Heart left ventricle (tissue), 16 donors: ENCODE data around the gene THOC1. TPM values are rescaled to one million over a fixed set of nuclear protein-coding genes. Genes with fewer than 3 reads are reported as not detected.

Source experiments
- ATAC-seq, 4 donors: fragments of 200-7000 bp; cut with Tn5 transposase; one replicate each; pipeline ENCODE4 v1.9.1; 2020 to 2022; ENCODE audit warnings: moderate library complexity in 4 of 4, mild to moderate bottlenecking in 3 of 4, moderate number of reproducible peaks in 1 of 4
- DNase-seq, 5 donors: peaks; one replicate each; pipeline ENCODE4 v3.0.0-alpha.2; 2020
- H3K27ac ChIP-seq, 12 donors: fragments of 200-600 bp; sonication (generic) in 4 of 12; one replicate each; pipeline versions ENCODE4 v1.5.0 to v1.8.0; 2016 to 2022; ENCODE audit warnings: mild to moderate bottlenecking in 2 of 12
- H3K27me3 ChIP-seq, 9 donors: fragments of 200-600 bp; sonication (generic) in 2 of 9; one replicate each; pipeline versions ENCODE4 v1.5.1 to v1.8.0; 2016 to 2022; ENCODE audit warnings: mild to moderate bottlenecking in 3 of 9
- H3K36me3 ChIP-seq, 9 donors: fragments of 200-600 bp; sonication (generic) in 2 of 9; one replicate each; pipeline versions ENCODE4 v1.5.0 to v1.8.0; 2018 to 2022; ENCODE audit warnings: mild to moderate bottlenecking in 2 of 9
- H3K4me1 ChIP-seq, 12 donors: fragments of 200-600 bp; sonication (generic) in 4 of 12; one replicate each; pipeline versions ENCODE4 v1.5.0 to v1.8.0; 2016 to 2022; ENCODE audit warnings: mild to moderate bottlenecking in 3 of 12
- H3K4me3 ChIP-seq, 12 donors: fragments of 200-600 bp; sonication (generic) in 4 of 12; one replicate each; pipeline versions ENCODE4 v1.5.0 to v1.8.0; 2017 to 2022; ENCODE audit warnings: mild to moderate bottlenecking in 9 of 12, moderate library complexity in 4 of 12
- H3K9me3 ChIP-seq, 12 donors: fragments of 200-600 bp; sonication (generic) in 4 of 12; one replicate each; pipeline versions ENCODE4 v1.5.0 to v1.8.0; 2016 to 2022; ENCODE audit warnings: mild to moderate bottlenecking in 1 of 12
- CTCF ChIP-seq, 12 donors: fragments of 200-600 bp; sonication (generic) in 4 of 12; IDR thresholded peaks; one replicate each; pipeline versions ENCODE4 v1.5.0 to v1.8.0; 2018 to 2022; ENCODE audit warnings: antibody characterized with exemption in 12 of 12, mild to moderate bottlenecking in 5 of 12
- POLR2A ChIP-seq, 2 donors: fragments of 450-650 bp; IDR thresholded peaks; one replicate each; pipeline ENCODE4 v1.6.1; 2017; ENCODE audit warnings: antibody characterized with exemption in 2 of 2, mild to moderate bottlenecking in 2 of 2, moderate library complexity in 2 of 2
- WGBS, 4 donors: extraction: QIAGEN DNeasy Blood & Tissue Kit in 2 of 4; methylation state at CpG; one replicate each; pipeline versions ENCODE4 v1.1.5 to v1.1.7; 2013 to 2018; 5-methylcytosine and 5-hydroxymethylcytosine counted together
- intact Hi-C, 10 donors: fragments of 100-400 bp; cut with DNase I; formaldehyde crosslinking; loops; one replicate each; pipeline versions ENCODE4 v1.11.1 to v1.14.2; 2022
- polyA plus RNA-seq, 2 donors: library from polyadenylated mRNA; stranded (reverse); fragments of 200-250 nt; gene quantifications; one replicate each; pipeline ENCODE4 v1.2.3, GENCODE V29; 2013
- total RNA-seq, 9 donors: library from RNA; depleted of rRNA in 2 of 9; stranded (reverse); fragments of >200 nt in 2 of 9; fragmentation: NEBNext Ultra II Directional in 3 of 9; extraction: Animal tissue kit (Norgen Biotek cat#: 25700) in 3 of 9; gene quantifications; one replicate each; pipeline versions ENCODE4 v1.1.0 to v1.2.4, GENCODE V29; 2016 to 2023
- donor health status: ischemic (EF 13 %, LVEDD 7.1; RV severe dilation, severe dysfunction).
- donor health status: healthy with polysubstance abuse.
- donor health status: DM: no; HTN: yes; CAD: no.
- donor health status: DM: no; HTN: no; CAD: no.
- donor health status: ischemic (EF 25% LVEDD 6.9; RV normal size, moderate dysfunction).
- donor health status: ischemic (EF 25% LVEDD 5.7; RV mildly dilated, moderate dysfunction).
- donor health status: healthy.
- donor health status: DM: yes; HTN: yes; CAD: no.
- donor health status: ischemic (EF 35%, LVEDD 5.7; RV mildly dilated, moderate dysfunction).
- donor health status: nonischemic (EF 11% LVEDD 7.7; RV severe dilation, severe dysfunction).
- donor health status: DM: yes; HTN: yes; CAD: no.
- donor health status: PGD.
- donor health status: ischemic (EF 29% LVEDD 5.4; RV normal size, mild dysfunction).
- donor health status: nonischemic (EF 23%, LVEDD 6.1; RV moderate dilation, normal function).

The THOC1 gene
- total and polyA plus RNA-seq, 11 donors, result 6.4 to 19.0 (median 10.0) TPM

GRCh38 chr18:231563-231962, 36.3 kb downstream of the THOC1 start:
- no peaks in the 10 kb centered on the region for H3K27me3 ChIP-seq
- intact Hi-C loops, result no loop called here
- peaks cover 0 to 29% (median 5%) of the 10 kb centered on the region in 9 donors for H3K36me3 ChIP-seq
- H3K4me3 ChIP-seq, result no peak overlapping the region
- no peaks in the 10 kb centered on the region for H3K9me3 ChIP-seq
- DNase-seq, result no peak
- TF ChIP-seq CTCF (IDR thresholded peaks at IDR 0.05), result no peak
- TF ChIP-seq POLR2A (IDR thresholded peaks at IDR 0.05), result no peak
- WGBS, 4 donors, result 93 to 100% (median 97%) methylated on average over 1 of the region's 1 CpG
- ATAC-seq, result no peak
- no peaks in the 10 kb centered on the region for H3K4me1 ChIP-seq
- H3K27ac ChIP-seq, result no peak overlapping the region

- DNase-seq, result no peak
- H3K36me3 ChIP-seq, result peaks cover 0 to 58% (median 35%) of the 10 kb centered on the region in 9 donors
- no peak for ATAC-seq
- 91 to 96% (median 95%) methylated on average over 1 of the region's 1 CpG for WGBS, 4 donors
- no peaks in the 10 kb centered on the region for H3K27me3 ChIP-seq
- no peak overlapping the region for H3K27ac ChIP-seq
- intact Hi-C loops, result no loop called here
- H3K9me3 ChIP-seq, result no peaks in the 10 kb centered on the region
- TF ChIP-seq POLR2A (IDR thresholded peaks at IDR 0.05) (no peak), CTCF (IDR thresholded peaks at IDR 0.05) (no peak)
- no peak overlapping the region for H3K4me3 ChIP-seq
- H3K4me1 ChIP-seq, result no peaks in the 10 kb centered on the region
Measured at GRCh38 chr18:228586-228985, 39.3 kb downstream of the THOC1 start.

GRCh38 chr18:227902-228301, 39.9 kb downstream of the THOC1 start:
- intact Hi-C loops, result no loop called here
- ATAC-seq, result no peak
- no peak for DNase-seq
- no peak for TF ChIP-seq CTCF (IDR thresholded peaks at IDR 0.05)
- TF ChIP-seq POLR2A (IDR thresholded peaks at IDR 0.05), result no peak
- Histone ChIP-seq H3K36me3 (peaks cover 0 to 65% (median 42%) of the 10 kb centered on the region in 9 donors), H3K27me3 (no peaks in the 10 kb centered on the region), H3K27ac (no peak overlapping the region), H3K4me1 (no peaks in the 10 kb centered on the region), H3K4me3 (no peak overlapping the region), H3K9me3 (no peaks in the 10 kb centered on the region)
- WGBS, 4 donors, result 92 to 98% (median 95%) methylated on average over 4 of the region's 4 CpGs

GRCh38 chr18:227374-227773, 40.5 kb downstream of the THOC1 start:
- Histone ChIP-seq H3K4me1 (no peaks in the 10 kb centered on the region), H3K4me3 (no peak overlapping the region), H3K9me3 (no peaks in the 10 kb centered on the region), H3K36me3 (peaks cover 0 to 70% (median 47%) of the 10 kb centered on the region in 9 donors), H3K27ac (no peak overlapping the region), H3K27me3 (no peaks in the 10 kb centered on the region)
- no peak for ATAC-seq
- intact Hi-C loops, result no loop called here
- 89 to 93% (median 90%) methylated on average over 6 of the region's 6 CpGs for WGBS, 4 donors
- no peak for DNase-seq
- TF ChIP-seq CTCF (IDR thresholded peaks at IDR 0.05) (no peak), POLR2A (IDR thresholded peaks at IDR 0.05) (no peak)
